Mucosa of descending colon (tissue), 3 donors: Measurements from ENCODE around the gene PTH1R. TPM values are rescaled to one million over a fixed set of nuclear protein-coding genes. Genes with fewer than 3 reads are reported as not detected.

ENCODE experiments used
- ATAC-seq: fragments of 200-7000 bp; cut with Tn5 transposase; one replicate; pipeline ENCODE4 v1.9.1; 2020; ENCODE audit warnings: mild to moderate bottlenecking, moderate library complexity
- DNase-seq, 3 donors: peaks; one replicate each; pipeline ENCODE4 v3.0.0-alpha.2; 2020
- H3K36me3 ChIP-seq: fragments of 200-600 bp; one replicate; pipeline ENCODE4 v1.8.0; 2021; ENCODE audit warnings: low read depth, mild to moderate bottlenecking
- H3K4me1 ChIP-seq: fragments of 200-600 bp; one replicate; pipeline ENCODE4 v1.8.0; 2021; ENCODE audit warnings: low read depth, mild to moderate bottlenecking
- H3K4me3 ChIP-seq: fragments of 200-600 bp; one replicate; pipeline ENCODE4 v1.8.0; 2021; ENCODE audit warnings: mild to moderate bottlenecking
- H3K9me3 ChIP-seq: fragments of 200-600 bp; one replicate; pipeline ENCODE4 v1.8.0; 2021; ENCODE audit warnings: mild to moderate bottlenecking
- intact Hi-C, 2 donors: fragments of 100-400 bp; cut with DNase I in 1 of 2; cut with micrococcal nuclease in 1 of 2; formaldehyde crosslinking; loops; one replicate each; pipeline versions ENCODE4 v1.11.0 to v1.11.1; 2022; cut with DNase I, micrococcal nuclease
- total RNA-seq, 3 donors: library from RNA; stranded (reverse); fragmentation: NEBNext Ultra II Directional in 2 of 3; extraction: Animal tissue kit (Norgen Biotek cat#: 25700) in 2 of 3; gene quantifications; one replicate each; pipeline versions ENCODE4 v1.2.1 to v1.2.4, GENCODE V29; 2021 to 2023
- TF ChIP-seq, protein P1 (sequence below): fragments of 200-600 bp; IDR thresholded peaks from one replicate; pipeline ENCODE4 v1.8.0; 2022; ENCODE audit warnings: antibody characterized with exemption, mild to moderate bottlenecking
- donor health status: DM: no; HTN: no; CAD: no; lungs with moderate emphysema.
- donor health status: DM: no; HTN: no; CAD: no.
- donor health status: DM: no; HTN: yes; CAD: no.

Gene PTH1R
- total RNA-seq, 3 donors from 2014 or later, result 0.87 to 4.6 (median 1.9) TPM

DNA sequence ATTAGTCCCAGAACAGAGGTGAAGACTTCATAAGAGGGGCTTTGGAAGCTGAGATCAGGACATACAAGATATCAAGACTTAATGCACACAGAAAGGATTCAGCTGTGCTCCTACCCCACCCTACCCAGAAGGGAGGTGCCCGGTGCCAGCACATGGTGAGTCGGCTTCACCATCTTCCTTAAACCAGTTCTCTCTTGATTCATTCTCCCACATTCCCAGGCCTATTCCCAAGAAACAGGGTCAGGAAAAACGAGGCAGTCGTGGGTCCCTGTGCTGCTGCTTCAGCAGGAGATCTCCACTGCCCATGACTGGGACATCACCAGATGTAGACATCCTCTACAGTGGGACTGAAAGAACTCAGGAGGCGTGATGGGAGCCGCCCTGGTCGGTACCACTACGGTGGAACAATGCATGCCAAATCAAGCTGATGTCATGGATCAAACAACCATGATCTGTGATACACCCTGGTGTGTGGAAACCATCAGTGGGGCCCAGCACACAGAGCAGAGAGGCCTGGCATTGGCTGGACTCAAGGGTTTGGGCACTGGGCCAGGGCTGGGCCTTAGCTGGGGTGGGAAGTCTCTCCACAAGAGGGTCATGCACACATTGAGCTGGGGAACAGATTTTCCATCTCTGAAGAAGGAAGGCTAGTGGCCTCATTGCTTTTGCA is 57.1 kb downstream of the PTH1R start:
- intact Hi-C loops, result no loop called here
- TF ChIP-seq, protein P1, sequence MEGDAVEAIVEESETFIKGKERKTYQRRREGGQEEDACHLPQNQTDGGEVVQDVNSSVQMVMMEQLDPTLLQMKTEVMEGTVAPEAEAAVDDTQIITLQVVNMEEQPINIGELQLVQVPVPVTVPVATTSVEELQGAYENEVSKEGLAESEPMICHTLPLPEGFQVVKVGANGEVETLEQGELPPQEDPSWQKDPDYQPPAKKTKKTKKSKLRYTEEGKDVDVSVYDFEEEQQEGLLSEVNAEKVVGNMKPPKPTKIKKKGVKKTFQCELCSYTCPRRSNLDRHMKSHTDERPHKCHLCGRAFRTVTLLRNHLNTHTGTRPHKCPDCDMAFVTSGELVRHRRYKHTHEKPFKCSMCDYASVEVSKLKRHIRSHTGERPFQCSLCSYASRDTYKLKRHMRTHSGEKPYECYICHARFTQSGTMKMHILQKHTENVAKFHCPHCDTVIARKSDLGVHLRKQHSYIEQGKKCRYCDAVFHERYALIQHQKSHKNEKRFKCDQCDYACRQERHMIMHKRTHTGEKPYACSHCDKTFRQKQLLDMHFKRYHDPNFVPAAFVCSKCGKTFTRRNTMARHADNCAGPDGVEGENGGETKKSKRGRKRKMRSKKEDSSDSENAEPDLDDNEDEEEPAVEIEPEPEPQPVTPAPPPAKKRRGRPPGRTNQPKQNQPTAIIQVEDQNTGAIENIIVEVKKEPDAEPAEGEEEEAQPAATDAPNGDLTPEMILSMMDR, result no peak
- peak; percentile 15 for ATAC-seq
- peaks cover 47% of the 10 kb centered on the region for H3K4me1 ChIP-seq
- DNase-seq, result peak in 1 of 3 donors; percentile 39
- no peak overlapping the region for H3K4me3 ChIP-seq
- no peaks in the 10 kb centered on the region for H3K9me3 ChIP-seq
- no peaks in the 10 kb centered on the region for H3K36me3 ChIP-seq

DNA sequence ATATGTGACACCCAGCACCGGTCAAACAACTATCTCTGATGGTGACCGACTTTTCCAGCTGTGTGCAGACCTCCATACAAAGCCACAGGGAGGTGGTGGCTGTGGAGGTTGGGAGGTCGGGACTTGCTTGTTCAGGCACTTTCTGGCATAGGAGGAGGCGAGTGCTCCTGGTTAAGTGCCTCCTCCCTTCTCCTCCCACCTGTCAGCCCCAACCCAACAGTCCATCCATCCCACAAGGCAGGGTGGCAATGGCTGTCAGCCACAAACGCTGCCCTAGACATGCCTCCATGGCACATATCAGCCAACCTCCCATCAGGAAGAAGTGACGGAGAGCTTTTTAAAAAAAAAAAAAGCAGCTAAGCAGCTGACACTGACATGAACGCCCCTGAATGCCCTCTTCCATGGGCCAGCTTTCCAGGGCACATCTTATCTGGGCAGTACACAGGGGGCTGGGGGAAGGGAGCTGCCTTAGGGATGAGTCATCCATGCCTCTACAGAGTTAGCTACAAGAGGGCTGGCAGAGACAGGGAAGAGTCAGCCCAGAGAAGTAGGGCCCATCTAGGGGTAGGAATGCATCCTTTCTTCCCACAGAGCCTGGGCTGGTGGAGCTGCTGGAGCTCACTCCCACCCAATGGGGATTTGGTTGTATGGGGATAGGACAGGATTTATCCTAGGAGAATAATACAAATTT is 57.8 kb downstream of the PTH1R start:
- DNase-seq, result peak in 1 of 3 donors; percentile 48
- intact Hi-C loops, result no loop called here
- TF ChIP-seq, protein P1, result no peak
- peak; percentile 52 for ATAC-seq
- Histone ChIP-seq H3K9me3 (no peaks in the 10 kb centered on the region), H3K4me3 (no peak overlapping the region), H3K36me3 (no peaks in the 10 kb centered on the region), H3K4me1 (peaks cover 43% of the 10 kb centered on the region)

DNA sequence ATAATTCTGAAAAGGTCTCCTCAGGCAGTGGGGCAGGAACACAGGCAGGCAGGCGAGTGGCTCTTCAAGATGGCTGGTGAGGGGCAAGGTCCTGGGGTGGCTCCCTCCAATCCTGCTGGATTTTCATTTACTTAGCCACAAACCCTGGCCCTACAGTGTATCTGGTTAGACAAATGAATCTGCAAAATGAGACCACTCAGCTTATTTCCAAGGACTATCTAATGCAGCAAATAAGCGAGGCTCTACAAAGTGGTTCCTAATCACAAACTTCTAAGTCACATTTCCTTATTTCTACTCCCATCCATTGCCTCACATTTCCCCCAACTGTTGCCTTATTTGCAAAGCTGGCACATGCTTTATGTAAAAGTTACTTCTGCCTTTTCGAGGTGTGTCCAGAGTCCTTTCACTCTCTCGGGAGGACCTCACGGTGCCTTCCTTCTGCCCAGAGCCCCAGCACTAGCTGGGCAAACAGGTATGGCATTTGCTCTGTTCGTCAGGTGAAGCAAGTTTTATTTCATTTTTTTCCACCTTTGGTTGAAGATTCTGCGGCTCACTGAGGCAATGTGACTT is 58.6 kb downstream of the PTH1R start:
- DNase-seq (peak in 1 of 3 donors; percentile 10), ATAC-seq (no peak)
- H3K9me3 ChIP-seq, result no peaks in the 10 kb centered on the region
- H3K36me3 ChIP-seq, result no peaks in the 10 kb centered on the region
- no peak overlapping the region for H3K4me3 ChIP-seq
- H3K4me1 ChIP-seq, result peaks cover 35% of the 10 kb centered on the region
- intact Hi-C loops, result no loop called here
- TF ChIP-seq, protein P1, result no peak

DNA sequence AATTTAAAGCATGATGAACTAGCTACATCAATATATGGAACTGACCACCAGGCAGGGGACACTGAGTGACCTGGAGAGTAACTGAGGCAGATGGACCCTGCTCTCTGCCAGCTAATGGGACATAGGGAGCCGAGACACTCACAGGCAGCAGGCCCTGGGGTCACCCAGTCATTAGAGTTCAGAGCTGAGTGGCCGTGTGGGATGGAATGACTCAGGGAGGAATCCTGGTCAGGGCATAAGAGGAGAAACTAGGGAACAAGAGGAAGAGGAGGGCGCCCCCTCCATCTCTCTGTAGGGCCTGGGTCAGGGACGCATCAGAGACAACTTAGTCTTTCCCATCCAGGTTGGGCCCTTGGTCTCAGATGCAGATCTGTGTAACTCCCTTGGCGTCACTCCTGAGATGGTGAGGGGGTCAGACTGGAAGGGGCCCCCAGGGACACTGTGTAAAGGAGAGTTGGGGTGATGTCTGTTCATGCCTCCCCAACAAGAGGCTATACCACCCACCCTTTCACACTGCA is 59.3 kb downstream of the PTH1R start:
- ATAC-seq (no peak), DNase-seq (peak in 1 of 3 donors; percentile 20)
- no peak overlapping the region for H3K4me3 ChIP-seq
- no peaks in the 10 kb centered on the region for H3K9me3 ChIP-seq
- peaks cover 31% of the 10 kb centered on the region for H3K4me1 ChIP-seq
- intact Hi-C loops, result no loop called here
- TF ChIP-seq, protein P1, result no peak
- H3K36me3 ChIP-seq, result no peaks in the 10 kb centered on the region

DNA sequence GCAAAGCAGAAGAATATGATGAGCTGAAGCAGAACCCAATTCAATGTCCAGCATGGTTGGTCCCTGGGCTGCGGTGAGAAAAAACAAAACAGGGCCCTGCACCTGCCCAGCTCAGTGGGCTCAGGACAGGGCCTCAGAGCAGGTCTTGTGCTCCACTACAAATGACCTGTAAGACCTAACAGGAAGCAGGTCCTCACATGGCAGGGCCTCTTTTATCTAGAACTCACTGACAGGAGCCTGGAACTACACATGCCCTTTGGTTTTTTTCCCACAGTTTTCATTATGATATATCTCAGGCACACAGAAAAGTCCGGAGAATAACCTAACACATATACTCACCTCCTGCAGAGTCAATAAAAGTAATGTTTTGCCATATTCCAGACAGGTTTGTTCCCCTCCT is 60.6 kb downstream of the PTH1R start:
- peaks cover 31% of the 10 kb centered on the region for H3K4me1 ChIP-seq
- intact Hi-C loops, result no loop called here
- DNase-seq, result peak in 1 of 3 donors; percentile 8
- no peak overlapping the region for H3K4me3 ChIP-seq
- H3K36me3 ChIP-seq, result no peaks in the 10 kb centered on the region
- TF ChIP-seq, protein P1, result no peak
- no peak for ATAC-seq
- H3K9me3 ChIP-seq, result no peaks in the 10 kb centered on the region
